ENCODE data around the gene TAF9.
"Not testable (repeated sequence)": the region's sequence is repeated elsewhere in the genome, so short reads cannot be mapped to it uniquely, and the experiment has no call there.

The TAF9 gene

DNA sequence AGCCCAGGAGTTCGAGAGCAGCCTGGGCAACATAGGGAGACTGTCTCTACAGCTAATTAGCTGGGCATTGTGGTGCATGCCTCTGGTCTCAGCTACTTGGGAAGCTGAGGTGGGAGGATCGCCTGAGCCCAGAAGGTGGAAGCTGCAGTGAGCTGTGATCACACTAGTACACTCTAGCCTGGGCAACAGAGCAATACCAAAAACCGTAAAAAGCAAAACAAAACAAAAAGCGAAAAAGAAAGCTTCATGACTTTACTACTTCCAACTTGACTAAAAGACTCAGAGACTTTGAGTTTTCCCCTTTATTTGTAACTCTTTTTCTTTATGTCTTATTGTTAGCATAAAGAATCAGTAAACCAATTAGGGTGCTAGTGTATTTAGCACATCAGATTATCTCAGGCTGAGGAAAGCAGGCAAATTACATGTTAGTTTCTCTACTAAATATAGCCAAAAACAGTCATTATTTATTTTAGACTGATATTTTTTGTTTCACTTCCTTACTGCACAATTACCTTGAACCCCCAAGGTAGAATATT, 5.7 kb upstream of the TAF9 start:
- Histone ChIP-seq H2AFZ (ENCODE audit: low read length) (no peak overlapping the region), H3K14ac (ENCODE audit: low read length) (no peak overlapping the region), H3K4ac (ENCODE audit: low read length) (no peak overlapping the region), H3K18ac (ENCODE audit: low read length) (no peak overlapping the region), H3K4me3 (ENCODE audit: low read length in 2 of 2) (no peak overlapping the region), H2BK12ac (ENCODE audit: low read length) (no peak overlapping the region), H3K27me3 (ENCODE audit: control insufficient read depth in 3 of 3, insufficient read depth in 3 of 3, low read depth in 1 of 3, low read length in 3 of 3) (no peaks in the 10 kb centered on the region), H3K27ac (replicated peaks; ENCODE audit: low read length) (no peak overlapping the region), H3K9me3 (replicated peaks in 1 of 2; ENCODE audit: control insufficient read depth in 2 of 2, insufficient read depth in 1 of 2, low read depth in 1 of 2, low read length in 2 of 2) (no peaks in the 10 kb centered on the region), H3K4me1 (ENCODE audit: control insufficient read depth in 2 of 2, insufficient read depth in 1 of 2, low read depth in 1 of 2, low read length in 2 of 2) (peaks cover 2 to 6% of the 10 kb centered on the region in 2 donors), H2BK5ac (ENCODE audit: low read length) (no peak overlapping the region), H3K9ac (ENCODE audit: low read depth, low read length, poor library complexity) (no peak overlapping the region), H2BK15ac (ENCODE audit: low read length) (no peak overlapping the region), H3K36me3 (replicated peaks in 1 of 2; ENCODE audit: control insufficient read depth in 2 of 2, insufficient read depth in 2 of 2, low read length in 2 of 2) (peaks cover 3 to 64% of the 10 kb centered on the region in 2 donors), H3K79me1 (ENCODE audit: low read depth, low read length) (no peaks in the 10 kb centered on the region), H4K91ac (ENCODE audit: low read depth, low read length, poor library complexity) (no peak overlapping the region), H2AK5ac (ENCODE audit: low read depth, low read length) (no peak overlapping the region), H3K4me2 (ENCODE audit: insufficient read depth, low read length, poor library complexity, severe bottlenecking) (no peak overlapping the region), H2BK120ac (ENCODE audit: low read depth, low read length) (no peak overlapping the region), H4K8ac (ENCODE audit: low read depth, low read length) (no peak overlapping the region), H3K23ac (ENCODE audit: low read depth, low read length, poor library complexity) (no peak overlapping the region)
- WGBS, 2 donors (ENCODE audit: extremely low coverage in 2 of 2, insufficient read length in 2 of 2, insufficient replicate concordance in 1 of 2) = no CpG with 5 or more reads among the region's 4 CpGs
- no peak for DNase-seq (ENCODE audit: low spot score)

DNA sequence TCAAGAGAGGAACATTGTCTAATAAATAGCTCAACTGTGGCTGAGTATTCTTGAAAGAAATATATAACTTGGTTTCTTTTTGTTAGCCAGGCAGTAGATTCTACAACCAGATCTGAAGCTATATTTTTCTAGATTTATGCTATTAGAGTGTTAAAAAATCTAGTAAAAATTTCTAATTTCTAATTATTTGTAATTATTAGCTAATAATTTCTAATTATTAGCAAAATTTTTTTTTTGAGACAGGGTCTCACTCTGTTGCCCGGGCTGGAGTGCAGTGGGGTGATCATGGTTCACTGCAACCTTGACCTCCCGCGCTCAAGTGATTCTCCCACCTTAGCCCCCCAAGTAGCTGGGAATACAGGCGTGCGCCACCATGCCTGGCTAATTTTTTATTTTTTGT, 3.1 kb upstream of the TAF9 start:
- Histone ChIP-seq H3K27me3 (ENCODE audit: control insufficient read depth in 3 of 3, insufficient read depth in 3 of 3, low read depth in 1 of 3, low read length in 3 of 3) (no peaks in the 10 kb centered on the region), H3K9ac (ENCODE audit: low read depth, low read length, poor library complexity) (no peak overlapping the region), H4K8ac (ENCODE audit: low read depth, low read length) (no peak overlapping the region), H2BK120ac (ENCODE audit: low read depth, low read length) (no peak overlapping the region), H3K4ac (ENCODE audit: low read length) (no peak overlapping the region), H2BK12ac (ENCODE audit: low read length) (no peak overlapping the region), H3K23ac (ENCODE audit: low read depth, low read length, poor library complexity) (no peak overlapping the region), H2AFZ (ENCODE audit: low read length) (no peak overlapping the region), H3K36me3 (replicated peaks in 1 of 2; ENCODE audit: control insufficient read depth in 2 of 2, insufficient read depth in 2 of 2, low read length in 2 of 2) (peaks cover 3 to 47% of the 10 kb centered on the region in 2 donors), H3K4me2 (ENCODE audit: insufficient read depth, low read length, poor library complexity, severe bottlenecking) (no peak overlapping the region), H3K9me3 (replicated peaks in 1 of 2; ENCODE audit: control insufficient read depth in 2 of 2, insufficient read depth in 1 of 2, low read depth in 1 of 2, low read length in 2 of 2) (no peaks in the 10 kb centered on the region), H3K4me3 (ENCODE audit: low read length in 2 of 2) (no peak overlapping the region), H3K18ac (ENCODE audit: low read length) (no peak overlapping the region), H3K27ac (replicated peaks; ENCODE audit: low read length) (no peak overlapping the region), H3K14ac (ENCODE audit: low read length) (no peak overlapping the region), H3K4me1 (ENCODE audit: control insufficient read depth in 2 of 2, insufficient read depth in 1 of 2, low read depth in 1 of 2, low read length in 2 of 2) (peaks cover 2 to 8% of the 10 kb centered on the region in 2 donors), H2BK5ac (ENCODE audit: low read length) (no peak overlapping the region), H2AK5ac (ENCODE audit: low read depth, low read length) (no peak overlapping the region), H4K91ac (ENCODE audit: low read depth, low read length, poor library complexity) (no peak overlapping the region), H2BK15ac (ENCODE audit: low read length) (no peak overlapping the region), H3K79me1 (ENCODE audit: low read depth, low read length) (no peaks in the 10 kb centered on the region)
- no peak for DNase-seq (ENCODE audit: low spot score)
- no CpG with 5 or more reads among the region's 5 CpGs for WGBS, 2 donors (ENCODE audit: extremely low coverage in 2 of 2, insufficient read length in 2 of 2, insufficient replicate concordance in 1 of 2)

DNA sequence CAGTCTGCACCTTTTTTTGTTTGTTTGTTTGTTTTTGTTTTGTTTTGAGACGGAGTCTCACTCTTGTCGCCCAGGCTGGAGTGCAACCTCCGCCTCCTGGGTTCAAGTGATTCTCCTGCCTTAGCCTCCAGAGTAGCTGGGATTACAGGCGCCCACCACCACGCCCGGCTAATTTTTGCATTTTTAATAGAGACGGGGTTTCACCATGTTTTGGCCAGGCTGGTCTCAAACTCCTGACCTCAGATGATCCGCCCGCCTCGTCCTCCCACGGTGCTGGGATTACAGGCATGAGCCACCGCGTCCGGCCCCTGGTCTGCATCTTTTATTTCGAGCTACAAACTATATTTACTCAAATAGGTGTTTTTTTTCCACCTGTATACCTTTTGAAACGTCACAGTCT, 1.0 kb upstream of the TAF9 start:
- not testable (repeated sequence) for H3K23ac ChIP-seq (ENCODE audit: low read depth, low read length, poor library complexity); H3K9ac ChIP-seq (ENCODE audit: low read depth, low read length, poor library complexity); H3K4ac ChIP-seq (ENCODE audit: low read length); H2BK5ac ChIP-seq (ENCODE audit: low read length); H2BK12ac ChIP-seq (ENCODE audit: low read length); DNase-seq (ENCODE audit: low spot score); H3K27me3 ChIP-seq (ENCODE audit: control insufficient read depth in 3 of 3, insufficient read depth in 3 of 3, low read depth in 1 of 3, low read length in 3 of 3); H4K8ac ChIP-seq (ENCODE audit: low read depth, low read length); H3K9me3 ChIP-seq (replicated peaks in 1 of 2; ENCODE audit: control insufficient read depth in 2 of 2, insufficient read depth in 1 of 2, low read depth in 1 of 2, low read length in 2 of 2); H2BK120ac ChIP-seq (ENCODE audit: low read depth, low read length); H4K91ac ChIP-seq (ENCODE audit: low read depth, low read length, poor library complexity); H3K4me1 ChIP-seq (ENCODE audit: control insufficient read depth in 2 of 2, insufficient read depth in 1 of 2, low read depth in 1 of 2, low read length in 2 of 2); H3K79me1 ChIP-seq (ENCODE audit: low read depth, low read length); H3K14ac ChIP-seq (ENCODE audit: low read length); H3K18ac ChIP-seq (ENCODE audit: low read length); H2BK15ac ChIP-seq (ENCODE audit: low read length); H2AK5ac ChIP-seq (ENCODE audit: low read depth, low read length); H3K27ac ChIP-seq (replicated peaks; ENCODE audit: low read length)
- Histone ChIP-seq H2AFZ (ENCODE audit: low read length) (peak overlapping the region; percentile 95), H3K4me2 (ENCODE audit: insufficient read depth, low read length, poor library complexity, severe bottlenecking) (peak overlapping the region; percentile 52), H3K4me3 (ENCODE audit: low read length in 2 of 2) (peak overlapping the region; percentile 90 to 92), H3K36me3 (replicated peaks in 1 of 2; ENCODE audit: control insufficient read depth in 2 of 2, insufficient read depth in 2 of 2, low read length in 2 of 2) (peaks cover 15 to 48% of the 10 kb centered on the region in 2 donors)
- WGBS, 2 donors (ENCODE audit: extremely low coverage in 2 of 2, insufficient read length in 2 of 2, insufficient replicate concordance in 1 of 2) = no CpG with 5 or more reads among the region's 16 CpGs

DNA sequence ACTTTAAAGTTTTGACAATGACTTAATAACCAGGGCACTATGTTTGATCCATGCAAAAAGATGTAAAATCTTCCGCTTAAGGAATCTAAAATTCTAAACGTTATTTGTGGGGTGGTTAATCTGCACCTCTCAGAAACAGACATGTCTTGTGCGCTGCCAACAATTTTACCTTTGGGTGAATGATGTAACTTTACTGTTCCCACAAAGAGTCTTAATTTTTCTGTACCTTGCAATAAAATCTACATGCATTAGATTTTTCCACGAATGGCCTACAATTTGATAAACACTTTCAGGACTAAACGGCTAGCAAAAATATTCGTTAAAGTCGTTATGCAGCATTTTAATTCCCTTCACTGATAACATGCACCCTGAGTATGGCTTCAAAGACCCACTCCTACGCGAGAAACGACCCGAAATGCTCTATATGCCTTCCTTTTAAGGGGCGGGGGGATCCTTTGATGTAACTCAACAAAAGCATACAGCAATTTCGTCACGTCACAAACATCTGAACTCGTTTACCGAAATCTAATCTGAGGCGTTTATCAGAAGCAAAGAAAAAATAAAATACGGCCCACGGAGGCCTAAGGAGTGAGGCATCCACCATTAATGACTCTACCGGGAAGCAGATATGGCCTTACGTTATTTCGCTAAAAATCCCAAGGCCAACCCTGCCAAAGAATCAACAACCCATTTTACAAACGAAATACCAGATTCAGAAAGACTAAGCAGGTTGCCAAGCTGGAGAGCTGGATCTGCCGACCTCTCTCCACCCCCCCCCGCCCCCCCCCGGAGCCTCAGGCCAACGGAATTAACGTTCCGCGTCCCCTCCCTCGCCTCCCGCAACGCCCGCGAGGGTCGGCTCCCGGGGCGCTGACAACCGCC, 621 bp downstream of the TAF9 start:
- Histone ChIP-seq H2AK5ac (ENCODE audit: low read depth, low read length) (no peak overlapping the region), H3K4me3 (ENCODE audit: low read length in 2 of 2) (peak overlapping the region; percentile 90 to 92), H2BK12ac (ENCODE audit: low read length) (no peak overlapping the region), H3K4ac (ENCODE audit: low read length) (no peak overlapping the region), H4K91ac (ENCODE audit: low read depth, low read length, poor library complexity) (no peak overlapping the region), H3K27ac (replicated peaks; ENCODE audit: low read length) (peak overlapping the region; percentile 95), H2AFZ (ENCODE audit: low read length) (peak overlapping the region; percentile 95), H4K8ac (ENCODE audit: low read depth, low read length) (no peak overlapping the region), H3K36me3 (replicated peaks in 1 of 2; ENCODE audit: control insufficient read depth in 2 of 2, insufficient read depth in 2 of 2, low read length in 2 of 2) (peaks cover 16 to 48% of the 10 kb centered on the region in 2 donors), H2BK5ac (ENCODE audit: low read length) (peak overlapping the region; percentile 84), H3K23ac (ENCODE audit: low read depth, low read length, poor library complexity) (peak overlapping the region; percentile 45), H3K14ac (ENCODE audit: low read length) (no peak overlapping the region), H2BK15ac (ENCODE audit: low read length) (no peak overlapping the region), H2BK120ac (ENCODE audit: low read depth, low read length) (no peak overlapping the region), H3K18ac (ENCODE audit: low read length) (peak overlapping the region; percentile 98), H3K79me1 (ENCODE audit: low read depth, low read length) (peaks cover 3% of the 10 kb centered on the region), H3K27me3 (ENCODE audit: control insufficient read depth in 3 of 3, insufficient read depth in 3 of 3, low read depth in 1 of 3, low read length in 3 of 3) (no peaks in the 10 kb centered on the region), H3K9ac (ENCODE audit: low read depth, low read length, poor library complexity) (peak overlapping the region; percentile 72), H3K9me3 (replicated peaks in 1 of 2; ENCODE audit: control insufficient read depth in 2 of 2, insufficient read depth in 1 of 2, low read depth in 1 of 2, low read length in 2 of 2) (no peaks in the 10 kb centered on the region), H3K4me1 (ENCODE audit: control insufficient read depth in 2 of 2, insufficient read depth in 1 of 2, low read depth in 1 of 2, low read length in 2 of 2) (peaks cover 2 to 8% of the 10 kb centered on the region in 2 donors), H3K4me2 (ENCODE audit: insufficient read depth, low read length, poor library complexity, severe bottlenecking) (peak overlapping the region; percentile 71)
- peak; percentile 11 for DNase-seq (ENCODE audit: low spot score)
- WGBS, 2 donors (ENCODE audit: extremely low coverage in 2 of 2, insufficient read length in 2 of 2, insufficient replicate concordance in 1 of 2) = no CpG with 5 or more reads among the region's 39 CpGs
